ENCODE measurements around the gene ZNF672.

DNA sequence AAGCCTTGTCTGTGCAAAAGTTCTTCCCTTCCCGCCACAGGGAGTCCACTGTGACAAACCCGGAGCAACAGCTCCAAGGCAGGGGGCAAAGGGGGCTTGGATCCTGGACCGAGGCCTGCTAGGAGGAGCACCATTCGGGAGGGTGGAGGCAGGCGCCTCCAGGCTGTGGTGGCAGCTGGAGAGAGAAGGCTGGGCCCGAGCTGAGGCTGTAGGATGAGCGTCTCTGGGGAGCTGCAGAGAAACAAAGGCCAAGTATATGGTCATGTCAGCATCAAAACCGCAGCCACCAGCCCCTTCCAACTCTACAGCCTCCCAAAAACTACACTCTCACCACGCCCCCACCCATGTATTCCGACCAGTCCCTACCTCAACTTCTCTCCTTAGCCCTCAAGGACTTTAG lies 12.9 kb upstream of the ZNF672 start:
- TF ChIP-seq EZH2 (IDR thresholded peaks at IDR 0.05; ENCODE audit: borderline replicate concordance): no peak
- TF ChIP-seq, protein P1, sequence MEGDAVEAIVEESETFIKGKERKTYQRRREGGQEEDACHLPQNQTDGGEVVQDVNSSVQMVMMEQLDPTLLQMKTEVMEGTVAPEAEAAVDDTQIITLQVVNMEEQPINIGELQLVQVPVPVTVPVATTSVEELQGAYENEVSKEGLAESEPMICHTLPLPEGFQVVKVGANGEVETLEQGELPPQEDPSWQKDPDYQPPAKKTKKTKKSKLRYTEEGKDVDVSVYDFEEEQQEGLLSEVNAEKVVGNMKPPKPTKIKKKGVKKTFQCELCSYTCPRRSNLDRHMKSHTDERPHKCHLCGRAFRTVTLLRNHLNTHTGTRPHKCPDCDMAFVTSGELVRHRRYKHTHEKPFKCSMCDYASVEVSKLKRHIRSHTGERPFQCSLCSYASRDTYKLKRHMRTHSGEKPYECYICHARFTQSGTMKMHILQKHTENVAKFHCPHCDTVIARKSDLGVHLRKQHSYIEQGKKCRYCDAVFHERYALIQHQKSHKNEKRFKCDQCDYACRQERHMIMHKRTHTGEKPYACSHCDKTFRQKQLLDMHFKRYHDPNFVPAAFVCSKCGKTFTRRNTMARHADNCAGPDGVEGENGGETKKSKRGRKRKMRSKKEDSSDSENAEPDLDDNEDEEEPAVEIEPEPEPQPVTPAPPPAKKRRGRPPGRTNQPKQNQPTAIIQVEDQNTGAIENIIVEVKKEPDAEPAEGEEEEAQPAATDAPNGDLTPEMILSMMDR (IDR thresholded peaks at IDR 0.05; ENCODE audit: poor library complexity): no peak
